G401.6 (cell line): ENCODE results near the gene TJP1.

Experiments used
- FAIRE-seq: peaks from 2 replicates; lab custom pipeline; 2012; peaks lifted over from hg19 to GRCh38; lab: Jason Lieb, UNC

Gene TJP1

GRCh38 chr15:29822100-29822683 lies at the start of gene TJP1:
Gene TJP1 (minus strand): TSS chr15:29822468. CDS start chr15:29822028, 440 bp downstream.
- FAIRE-seq = no peak

- FAIRE-seq = no peak
Observed at GRCh38 chr15:29871401-29871800, 49.1 kb upstream of the TJP1 start.

GRCh38 chr15:29870495-29871151 lies 48.4 kb upstream of the TJP1 start:
- FAIRE-seq = no peak

GRCh38 chr15:29867241-29868000 lies 45.2 kb upstream of the TJP1 start:
- FAIRE-seq = no peak

- no peak for FAIRE-seq
Observed at GRCh38 chr15:29866337-29866736, 44.1 kb upstream of the TJP1 start.

DNA sequence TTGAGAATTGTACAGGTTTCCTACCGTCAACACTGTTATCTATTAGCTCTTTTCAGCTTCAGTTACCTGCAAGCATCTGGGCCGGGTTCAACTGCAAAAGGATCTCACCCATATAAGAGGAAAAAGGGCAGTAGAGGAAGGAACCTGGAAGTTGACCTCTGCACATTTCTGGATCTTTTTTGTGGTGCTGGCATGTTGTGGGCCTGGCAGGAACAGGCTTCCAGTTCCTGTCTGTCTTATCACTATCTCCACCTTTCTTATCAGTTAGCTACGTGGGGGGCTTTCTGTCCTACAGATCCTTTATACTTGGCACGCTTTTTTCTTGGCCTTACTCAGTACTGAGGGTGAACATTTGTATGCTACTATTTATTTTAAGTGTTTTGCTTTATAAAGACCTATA lies 42.2 kb upstream of the TJP1 start:
- FAIRE-seq = no peak

- no peak for FAIRE-seq
Observed at GRCh38 chr15:29863438-29863837, 41.2 kb upstream of the TJP1 start.

DNA sequence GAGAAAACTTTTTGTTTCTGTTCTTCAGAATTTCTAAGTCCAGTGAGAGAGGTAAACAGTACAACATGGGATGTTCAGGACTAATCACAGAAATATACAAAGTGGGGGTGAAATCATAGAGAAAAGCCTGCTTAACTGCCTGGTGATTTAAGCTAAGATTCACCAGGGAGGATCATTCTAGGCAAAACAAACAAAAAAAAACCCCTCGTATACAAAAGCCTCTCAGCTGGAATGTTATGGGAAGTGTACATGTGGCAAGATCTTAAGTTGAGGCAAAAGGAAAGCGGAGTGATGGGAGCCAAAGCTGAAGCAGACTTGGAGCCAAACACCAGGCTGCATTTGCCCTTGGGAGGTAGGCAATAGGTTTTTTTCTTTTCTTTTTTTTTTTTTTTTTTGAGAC lies 40.0 kb upstream of the TJP1 start:
- no peak for FAIRE-seq

GRCh38 chr15:29860872-29861271 lies 38.6 kb upstream of the TJP1 start:
- no peak for FAIRE-seq

DNA sequence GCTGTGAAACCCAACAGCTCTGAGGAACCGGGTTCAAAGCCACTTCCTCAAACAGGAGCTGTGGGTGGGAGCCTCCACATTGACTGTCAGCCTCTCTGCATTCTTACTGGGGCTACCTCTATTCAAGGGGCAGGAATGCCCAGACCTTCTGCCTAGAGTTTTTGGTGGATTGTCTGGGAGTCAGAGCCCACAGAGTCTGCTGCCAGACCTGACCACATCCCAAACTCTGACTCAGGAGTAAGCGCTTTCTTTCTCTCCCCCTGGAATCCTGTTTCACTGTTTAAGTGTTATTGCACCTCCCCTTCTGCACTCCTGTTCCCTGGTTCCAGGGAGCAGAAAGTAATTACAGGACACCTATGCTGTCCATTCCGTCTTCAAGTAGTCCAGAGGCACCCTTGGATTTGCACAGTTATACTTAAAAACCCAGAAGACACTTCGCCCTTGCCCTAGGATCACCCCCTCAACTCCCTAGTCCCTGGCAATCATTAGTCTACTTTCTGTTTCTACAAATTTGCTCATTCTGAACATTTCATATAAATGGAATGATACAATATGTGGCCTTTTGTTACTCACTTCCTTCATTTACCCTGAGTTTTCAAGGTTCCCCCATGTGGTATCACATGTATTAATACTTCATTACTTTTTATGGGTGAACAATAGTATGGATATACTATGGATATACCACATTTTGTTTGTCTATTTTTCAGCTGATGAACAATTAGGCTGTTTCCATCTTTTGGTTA lies 37.9 kb upstream of the TJP1 start:
- no peak for FAIRE-seq

- no peak for FAIRE-seq
Observed at GRCh38 chr15:29859293-29859692, 37.0 kb upstream of the TJP1 start.

DNA sequence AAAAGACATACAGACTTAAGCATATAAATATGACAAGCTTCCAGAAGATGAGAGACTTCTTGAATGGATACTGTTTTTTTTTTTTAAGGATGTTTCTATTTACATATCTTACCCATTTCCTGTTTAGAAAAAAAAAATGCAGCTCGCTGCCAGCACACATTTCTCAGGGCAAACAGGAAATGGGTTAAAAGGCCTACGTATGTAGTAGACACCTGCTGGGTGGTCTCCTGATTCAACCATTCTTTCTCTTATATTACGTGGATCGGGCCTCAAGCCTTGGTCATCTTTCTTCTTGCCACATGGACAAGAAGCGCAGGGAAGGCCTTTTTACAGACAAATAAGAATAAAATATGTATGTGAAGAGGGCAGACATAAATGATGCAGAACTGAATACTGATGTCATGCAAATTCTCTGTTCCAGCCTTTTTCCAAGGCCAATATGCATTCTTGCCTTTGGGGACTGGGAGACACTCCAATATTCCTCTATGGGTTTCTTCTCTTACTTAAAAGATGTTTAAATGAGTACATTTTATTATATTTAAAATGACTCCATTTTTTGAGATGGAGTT lies 35.0 kb upstream of the TJP1 start:
- FAIRE-seq = no peak

- FAIRE-seq = no peak
Observed at GRCh38 chr15:29854413-29854812, 32.1 kb upstream of the TJP1 start.

GRCh38 chr15:29853211-29853987 lies 31.1 kb upstream of the TJP1 start:
- no peak for FAIRE-seq

DNA sequence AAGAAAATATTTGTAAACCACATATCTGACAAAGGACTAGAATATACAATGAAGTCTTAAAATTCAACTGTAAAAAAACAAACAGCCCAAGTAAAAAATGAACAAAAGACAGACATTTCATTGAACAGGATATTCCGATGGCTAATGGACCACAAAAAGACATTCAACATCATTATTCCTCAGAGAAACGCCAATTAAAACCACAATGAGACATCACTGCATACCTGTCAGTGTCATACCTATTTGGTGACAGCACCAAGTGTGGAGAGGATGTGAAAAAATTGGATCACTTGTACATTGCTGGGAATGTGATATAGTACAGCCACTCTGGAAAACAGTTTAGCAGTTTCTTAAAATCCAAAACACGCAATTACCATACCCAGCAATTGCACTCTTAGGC lies 29.9 kb upstream of the TJP1 start:
- FAIRE-seq = no peak

GRCh38 chr15:29849716-29850115 lies 27.4 kb upstream of the TJP1 start:
- FAIRE-seq = no peak

DNA sequence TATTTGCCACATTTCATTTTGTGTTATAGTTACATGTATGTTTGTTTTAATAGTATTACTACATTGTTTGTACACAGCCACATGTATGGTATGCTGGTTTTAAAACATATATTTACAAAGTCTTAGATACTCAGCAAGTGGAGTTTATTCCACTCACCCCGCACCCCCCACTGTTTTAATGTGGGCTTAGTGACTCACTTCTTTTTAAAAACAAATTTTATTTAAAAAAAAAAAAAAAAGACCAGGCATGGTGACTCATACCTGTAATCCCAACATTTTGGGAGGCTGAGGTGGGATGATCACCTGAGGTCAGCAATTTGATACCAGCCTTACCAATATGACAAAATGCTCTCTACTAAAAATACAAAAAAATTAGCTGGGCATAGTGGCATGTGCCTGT lies 26.9 kb upstream of the TJP1 start:
- FAIRE-seq = no peak

DNA sequence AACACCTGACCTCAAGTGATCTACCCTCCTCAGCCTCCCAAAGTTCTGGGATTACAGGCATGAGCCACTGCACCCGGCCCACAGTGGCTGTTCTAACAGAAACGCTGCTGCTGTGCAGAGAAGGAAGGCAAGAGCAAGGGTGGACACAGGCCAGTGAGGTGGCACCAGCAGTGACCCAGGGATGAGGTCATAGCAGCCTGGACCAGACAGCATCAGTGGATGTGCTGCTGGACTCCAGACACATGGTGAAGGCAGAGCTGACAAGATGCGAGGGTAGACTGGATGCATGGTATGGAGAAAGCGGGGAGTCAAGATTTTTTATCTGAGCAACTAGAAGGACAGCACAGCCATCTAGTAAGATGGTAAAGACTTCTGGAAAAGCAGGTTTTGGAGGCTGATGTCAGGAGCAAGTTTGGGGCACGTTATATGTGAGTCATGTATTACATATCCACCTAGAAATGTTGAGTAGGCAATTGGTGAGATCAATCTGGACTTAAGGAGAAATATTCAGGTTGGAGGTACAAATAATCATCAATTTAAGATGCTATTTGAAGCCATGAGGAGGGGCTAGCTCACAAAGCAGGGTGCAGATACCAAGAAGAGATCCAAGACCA lies 22.1 kb upstream of the TJP1 start:
- no peak for FAIRE-seq

DNA sequence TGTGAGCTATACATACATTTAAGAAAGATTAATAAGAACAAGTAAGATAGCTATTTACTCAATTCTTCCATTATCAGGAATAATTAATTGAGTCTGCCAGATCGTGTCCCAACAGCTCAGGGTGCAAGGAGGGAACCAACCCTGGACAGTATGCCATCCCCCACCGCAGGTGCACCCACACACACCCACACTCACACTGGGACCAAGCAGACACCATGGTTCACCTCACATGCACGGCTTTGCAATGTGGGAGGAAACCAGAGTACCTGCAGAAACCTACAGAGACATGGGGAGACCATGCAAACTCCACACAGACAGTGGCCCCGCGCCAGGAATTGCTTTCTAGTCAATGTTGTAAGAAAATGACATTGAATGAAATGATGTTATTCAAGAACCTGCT lies 20.0 kb upstream of the TJP1 start:
- no peak for FAIRE-seq

DNA sequence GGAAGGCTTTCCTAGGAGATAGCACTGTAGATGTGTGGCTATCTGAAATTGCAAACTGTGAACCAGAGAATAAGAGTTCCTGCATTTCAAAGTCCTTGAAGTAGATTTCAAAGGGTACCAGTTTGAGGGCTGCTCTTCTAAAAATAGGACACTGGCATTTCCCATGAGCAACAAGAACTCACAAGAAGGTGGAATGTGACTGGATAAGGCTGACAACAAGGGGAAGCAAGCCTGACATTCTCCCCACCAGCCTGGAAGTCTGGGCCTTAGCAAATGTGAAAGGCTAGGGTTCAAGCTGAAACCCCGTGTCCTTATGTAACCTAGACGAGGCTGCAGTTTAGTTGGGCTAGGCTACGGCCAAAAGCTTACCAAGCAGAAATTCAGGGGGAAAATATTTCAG lies 18.7 kb upstream of the TJP1 start:
- no peak for FAIRE-seq

DNA sequence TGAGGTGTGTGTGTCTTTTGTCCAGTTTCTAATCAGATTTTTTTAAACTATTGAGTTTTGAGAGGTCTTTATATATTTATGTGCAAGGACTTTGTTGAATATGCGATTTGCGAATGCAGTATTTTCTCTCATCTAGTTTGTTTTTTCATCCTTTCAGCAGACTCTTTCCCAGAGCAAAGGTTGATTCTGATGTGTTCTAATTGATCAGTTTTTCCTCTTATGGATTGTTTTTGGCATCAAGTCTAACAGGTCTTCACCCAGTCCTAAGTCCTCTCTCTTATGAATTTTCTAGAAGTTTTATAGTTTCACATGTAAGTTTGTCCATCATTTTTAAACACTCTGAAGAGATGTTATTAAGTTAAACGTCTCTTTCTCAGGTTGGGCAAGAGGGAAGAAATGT lies 17.8 kb upstream of the TJP1 start:
- no peak for FAIRE-seq
